MCF 10A (cell line): ENCODE measurements around the gene KCNK5. TPM values are rescaled to one million over a fixed set of nuclear protein-coding genes. Genes with fewer than 3 reads are reported as not detected.
A peak's percentile ranks its signal among the peaks of the same experiment; 100 is the strongest.

Experiments
- BruUV-seq: library from RNA; stranded (reverse); fragments of 400-500 nt; replicated peaks from 2 replicates; lab custom pipeline; 2021; lab: Mats Ljungman, UMichigan
- CTCF ChIA-PET: fragments of 300-600 bp; sonication (Branson Sonifier 250); formaldehyde crosslinking; extraction: SDS; loops from one replicate; lab custom pipeline; 2021; ENCODE audit warnings: antibody characterized with exemption, inconsistent platforms; lab: Yijun Ruan, JAX
- POLR2A ChIA-PET: fragments of 300-600, 350-650 bp; sonication (Branson Sonifier 250); formaldehyde crosslinking; extraction: SDS; loops from one replicate; lab custom pipeline; 2020; ENCODE audit warnings: antibody characterized with exemption, inconsistent platforms; lab: Yijun Ruan, JAX
- DNase-seq: peaks from one replicate; pipeline ENCODE4 v3.0.0-alpha.2; 2018; ENCODE audit not compliant: unreplicated experiment
- H3K27ac Mint-ChIP-seq: one replicate; pipeline ENCODE4 v1.8.0; 2022; ENCODE audit warnings: mild to moderate bottlenecking, low read depth, mixed read lengths; ENCODE audit not compliant: unreplicated experiment
- H3K27me3 Mint-ChIP-seq: one replicate; pipeline ENCODE4 v1.8.0; 2022; ENCODE audit warnings: mixed read lengths; ENCODE audit not compliant: insufficient read depth, unreplicated experiment
- H3K36me3 Mint-ChIP-seq: one replicate; pipeline ENCODE4 v1.8.0; 2022; ENCODE audit warnings: mild to moderate bottlenecking, moderate library complexity, mixed read lengths; ENCODE audit not compliant: insufficient read depth, unreplicated experiment
- H3K4me1 Mint-ChIP-seq: one replicate; pipeline ENCODE4 v1.8.0; 2022; ENCODE audit warnings: mixed read lengths; ENCODE audit not compliant: insufficient read depth, unreplicated experiment
- H3K4me3 Mint-ChIP-seq: one replicate; pipeline ENCODE4 v1.8.0; 2022; ENCODE audit warnings: mild to moderate bottlenecking, moderate library complexity, mixed read lengths; ENCODE audit not compliant: unreplicated experiment
- H3K9me3 Mint-ChIP-seq: one replicate; pipeline ENCODE4 v1.8.0; 2022; ENCODE audit warnings: mixed read lengths; ENCODE audit not compliant: unreplicated experiment
- CTCF ChIP-seq: fragments of 200-600 bp; IDR thresholded peaks from one replicate; pipeline ENCODE4 v1.8.0; 2022; ENCODE audit warnings: antibody characterized with exemption, mild to moderate bottlenecking; ENCODE audit not compliant: unreplicated experiment
- intact Hi-C: fragments of 100-400 bp; cut with micrococcal nuclease; formaldehyde crosslinking; loops from 2 replicates; pipeline ENCODE4 v1.14.1; 2022
- total RNA-seq: library from RNA; stranded (reverse); gene quantifications from 2 replicates; pipeline ENCODE4 v1.2.3, GENCODE V29; 2022

Gene KCNK5
- total RNA-seq, 1 experiment from 2014 or later: 2.6 TPM

- H3K4me3 Mint-ChIP-seq: no peak overlapping the region
- no peak for TF ChIP-seq CTCF
- no peak for DNase-seq
- intact Hi-C loops: no loop called here
- H3K36me3 Mint-ChIP-seq: peaks cover 21% of the 10 kb centered on the region
- no peaks in the 10 kb centered on the region for H3K9me3 Mint-ChIP-seq
- no peaks in the 10 kb centered on the region for H3K27me3 Mint-ChIP-seq
- BruUV-seq: no TSS peak
- ChIA-PET POLR2A (interaction anchor here (1.1 to 1.7 kb wide), 2 partner anchors 11 to 14 kb away, joined by 3 to 6 read pairs; no protein-coding TSS in a partner anchor), CTCF (interaction anchor here (0.9 to 2.1 kb wide), 5 partner anchors 26 to 107 kb away, joined by 3 to 12 read pairs (median 6); partner anchors contain the start of gene KCNK5)
- no peak overlapping the region for H3K27ac Mint-ChIP-seq
- H3K4me1 Mint-ChIP-seq: peaks cover 10% of the 10 kb centered on the region
Measured at GRCh38 chr6:39195792-39196385, 33.4 kb downstream of the KCNK5 start.

GRCh38 chr6:39194466-39194865 is 34.8 kb downstream of the KCNK5 start:
- DNase-seq: no peak
- ChIA-PET CTCF (interaction anchor here (0.6 to 1.8 kb wide), 4 partner anchors 25 to 545 kb away, joined by 3 to 6 read pairs (median 4); no protein-coding TSS in a partner anchor), POLR2A (interaction anchor here (1.7 kb wide), 1 partner anchor 9 kb away, joined by 6 read pairs; no protein-coding TSS in a partner anchor)
- peaks cover 21% of the 10 kb centered on the region for H3K36me3 Mint-ChIP-seq
- peaks cover 10% of the 10 kb centered on the region for H3K4me1 Mint-ChIP-seq
- H3K4me3 Mint-ChIP-seq: no peak overlapping the region
- no peak overlapping the region for H3K27ac Mint-ChIP-seq
- BruUV-seq: no TSS peak
- intact Hi-C loops: no loop called here
- no peak for TF ChIP-seq CTCF
- no peaks in the 10 kb centered on the region for H3K27me3 Mint-ChIP-seq
- H3K9me3 Mint-ChIP-seq: no peaks in the 10 kb centered on the region

GRCh38 chr6:39193201-39193791 is 36.0 kb downstream of the KCNK5 start:
- BruUV-seq: no TSS peak
- ChIA-PET POLR2A (interaction anchor here (0.6 to 0.7 kb wide), 2 partner anchors 78 to 218 kb away, joined by 3 read pairs; partner anchors contain the start of gene SAYSD1), CTCF (interaction anchor here (0.8 kb wide), 2 partner anchors 26 to 37 kb away, joined by 3 read pairs; no protein-coding TSS in a partner anchor)
- DNase-seq: no peak
- no peaks in the 10 kb centered on the region for H3K9me3 Mint-ChIP-seq
- no peaks in the 10 kb centered on the region for H3K27me3 Mint-ChIP-seq
- H3K27ac Mint-ChIP-seq: peak overlapping the region; percentile 52
- no peak overlapping the region for H3K4me3 Mint-ChIP-seq
- TF ChIP-seq CTCF: no peak
- H3K4me1 Mint-ChIP-seq: peaks cover 13% of the 10 kb centered on the region
- intact Hi-C loops: no loop called here
- H3K36me3 Mint-ChIP-seq: peaks cover 21% of the 10 kb centered on the region

- Mint-ChIP-seq H3K9me3 (no peaks in the 10 kb centered on the region), H3K36me3 (peaks cover 21% of the 10 kb centered on the region), H3K4me3 (no peak overlapping the region), H3K27me3 (no peaks in the 10 kb centered on the region), H3K4me1 (peaks cover 13% of the 10 kb centered on the region), H3K27ac (no peak overlapping the region)
- ChIA-PET POLR2A (no interaction called here), CTCF (interaction anchor here (0.8 to 1.1 kb wide), 3 partner anchors 26 to 110 kb away, joined by 3 to 6 read pairs (median 3); no protein-coding TSS in a partner anchor)
- intact Hi-C loops: no loop called here
- DNase-seq: no peak
- BruUV-seq: no TSS peak
- no peak for TF ChIP-seq CTCF
Measured at GRCh38 chr6:39192736-39193135, 36.5 kb downstream of the KCNK5 start.
